ENCODE measurements around the gene ZNF543.

ZNF543 gene

DNA sequence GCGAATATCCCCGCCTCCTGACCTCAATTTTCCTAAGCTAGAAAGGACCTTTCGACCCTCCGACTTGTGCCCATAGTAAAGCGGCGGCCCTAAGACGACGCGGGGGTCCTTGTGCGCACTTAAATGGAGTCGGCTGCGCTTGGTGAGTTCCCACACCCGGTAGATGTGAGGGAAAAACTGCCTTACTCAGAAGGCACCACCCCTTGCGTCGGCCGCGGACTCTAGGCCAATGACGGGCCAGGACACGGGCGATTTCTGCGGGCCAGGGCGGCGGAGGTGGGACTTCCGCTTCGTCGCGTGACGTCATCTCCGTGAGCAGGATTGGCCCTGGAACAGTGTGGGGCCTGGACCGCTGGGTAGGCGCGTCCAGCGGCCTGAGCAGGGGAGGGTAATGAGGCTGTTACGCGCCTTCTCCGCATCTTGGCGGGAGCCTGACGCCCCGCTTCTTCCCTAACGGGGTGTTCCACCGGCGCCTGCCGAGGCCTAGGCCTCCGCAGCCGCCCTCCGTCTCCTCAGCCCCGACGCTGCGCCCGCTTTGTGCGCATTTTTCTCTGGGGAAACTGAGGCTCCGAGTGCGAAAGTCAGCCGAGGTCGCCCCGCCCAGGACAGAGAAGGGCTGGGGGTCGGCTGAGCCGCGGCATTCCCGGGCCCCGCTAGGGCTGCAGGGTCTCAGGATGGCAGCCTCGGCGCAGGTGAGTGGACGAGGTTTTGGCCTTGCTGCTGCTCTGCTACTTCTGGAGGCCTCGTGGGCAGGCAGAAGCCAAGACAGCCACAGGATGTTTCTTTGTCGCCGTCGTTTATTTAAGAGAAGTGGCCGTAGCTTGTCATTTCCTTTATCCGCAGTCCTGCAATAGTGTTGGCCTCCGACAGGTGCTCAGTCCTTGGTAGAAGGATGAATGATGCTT lies at the start of gene ZNF543:
Gene ZNF543, plus strand, starts transcription at position 293 of the 905 bp plus-strand sequence. Its CDS starts 382 bp downstream, at position 675.
- Histone ChIP-seq H3F3A (ENCODE audit: control insufficient read depth, insufficient read depth) (no peaks in the 10 kb centered on the region), H3K36me3 (ENCODE audit: control insufficient read depth, low read length) (no peaks in the 10 kb centered on the region), H3K4me3 (ENCODE audit: low read length) (peak within 1 kb of the TSS; percentile 74), H4K20me1 (ENCODE audit: control insufficient read depth, insufficient read depth, low read depth, low read length) (no peaks in the 10 kb centered on the region), H3K9me2 (replicated peaks; ENCODE audit: control insufficient read depth, low read length) (no peaks in the 10 kb centered on the region), H3K79me2 (ENCODE audit: control insufficient read depth, low read length) (no peaks in the 10 kb centered on the region), H3K9me3 (ENCODE audit: control insufficient read depth, insufficient read depth, low read length) (peaks cover 39% of the 10 kb centered on the region), H3K4me1 (ENCODE audit: control insufficient read depth, low read length) (peaks cover 14% of the 10 kb centered on the region), H3K27me3 (ENCODE audit: control insufficient read depth, low read length) (no peaks in the 10 kb centered on the region), H3K4me2 (ENCODE audit: low read length) (peak within 1 kb of the TSS; percentile 62), H3K27ac (ENCODE audit: low read depth, low read length) (no peak within 1 kb of the TSS)
- TF ChIP-seq, protein P1, sequence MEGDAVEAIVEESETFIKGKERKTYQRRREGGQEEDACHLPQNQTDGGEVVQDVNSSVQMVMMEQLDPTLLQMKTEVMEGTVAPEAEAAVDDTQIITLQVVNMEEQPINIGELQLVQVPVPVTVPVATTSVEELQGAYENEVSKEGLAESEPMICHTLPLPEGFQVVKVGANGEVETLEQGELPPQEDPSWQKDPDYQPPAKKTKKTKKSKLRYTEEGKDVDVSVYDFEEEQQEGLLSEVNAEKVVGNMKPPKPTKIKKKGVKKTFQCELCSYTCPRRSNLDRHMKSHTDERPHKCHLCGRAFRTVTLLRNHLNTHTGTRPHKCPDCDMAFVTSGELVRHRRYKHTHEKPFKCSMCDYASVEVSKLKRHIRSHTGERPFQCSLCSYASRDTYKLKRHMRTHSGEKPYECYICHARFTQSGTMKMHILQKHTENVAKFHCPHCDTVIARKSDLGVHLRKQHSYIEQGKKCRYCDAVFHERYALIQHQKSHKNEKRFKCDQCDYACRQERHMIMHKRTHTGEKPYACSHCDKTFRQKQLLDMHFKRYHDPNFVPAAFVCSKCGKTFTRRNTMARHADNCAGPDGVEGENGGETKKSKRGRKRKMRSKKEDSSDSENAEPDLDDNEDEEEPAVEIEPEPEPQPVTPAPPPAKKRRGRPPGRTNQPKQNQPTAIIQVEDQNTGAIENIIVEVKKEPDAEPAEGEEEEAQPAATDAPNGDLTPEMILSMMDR (IDR thresholded peaks at IDR 0.05; ENCODE audit: low read depth, low read length, poor library complexity, severe bottlenecking): no peak
- no peak for TF ChIP-seq EZH2phosphoT487 (IDR thresholded peaks at IDR 0.05; ENCODE audit: borderline replicate concordance, low read length)

DNA sequence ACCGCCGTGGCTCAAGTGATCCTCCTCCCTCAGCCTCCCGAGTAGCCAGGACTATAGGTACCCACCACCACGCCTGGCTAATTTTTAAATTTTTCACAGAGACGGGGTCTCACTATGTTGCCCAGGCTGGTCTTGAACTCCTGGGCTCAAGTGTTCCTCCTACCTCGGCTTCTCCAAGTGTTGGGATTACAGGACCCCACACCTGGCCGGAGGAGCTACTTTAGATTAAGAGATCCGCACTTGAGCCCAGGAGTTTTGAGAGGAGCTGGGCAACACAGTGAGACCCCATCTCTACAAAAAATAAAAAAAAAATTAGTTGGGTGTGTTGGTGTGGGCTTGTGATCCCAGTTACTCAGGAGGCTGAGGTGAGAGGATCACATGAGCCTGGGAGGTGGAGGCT lies 49.0 kb upstream of the ZNF543 start:
- peaks cover 5% of the 10 kb centered on the region; the same call in 1 of the 2 replicates for H3K9me3 ChIP-seq (ENCODE audit: control insufficient read depth, insufficient read depth, low read length)
- H3K27me3 ChIP-seq (ENCODE audit: control insufficient read depth, low read length): no peaks in the 10 kb centered on the region
- no peaks in the 10 kb centered on the region for H3K79me2 ChIP-seq (ENCODE audit: control insufficient read depth, low read length)
- TF ChIP-seq, protein P1 (IDR thresholded peaks at IDR 0.05; ENCODE audit: low read depth, low read length, poor library complexity, severe bottlenecking): no peak
- no peak for TF ChIP-seq EZH2phosphoT487 (IDR thresholded peaks at IDR 0.05; ENCODE audit: borderline replicate concordance, low read length)
- no peak overlapping the region for H3K4me3 ChIP-seq (ENCODE audit: low read length)
- H3K4me2 ChIP-seq (ENCODE audit: low read length): no peak overlapping the region
- no peaks in the 10 kb centered on the region for H3K4me1 ChIP-seq (ENCODE audit: control insufficient read depth, low read length)
- H3K36me3 ChIP-seq (ENCODE audit: control insufficient read depth, low read length): no peaks in the 10 kb centered on the region
- H4K20me1 ChIP-seq (ENCODE audit: control insufficient read depth, insufficient read depth, low read depth, low read length): no peaks in the 10 kb centered on the region
- no peaks in the 10 kb centered on the region for H3K9me2 ChIP-seq (replicated peaks; ENCODE audit: control insufficient read depth, low read length)
- H3F3A ChIP-seq (ENCODE audit: control insufficient read depth, insufficient read depth): no peaks in the 10 kb centered on the region
- H3K27ac ChIP-seq (ENCODE audit: low read depth, low read length): no peak overlapping the region

DNA sequence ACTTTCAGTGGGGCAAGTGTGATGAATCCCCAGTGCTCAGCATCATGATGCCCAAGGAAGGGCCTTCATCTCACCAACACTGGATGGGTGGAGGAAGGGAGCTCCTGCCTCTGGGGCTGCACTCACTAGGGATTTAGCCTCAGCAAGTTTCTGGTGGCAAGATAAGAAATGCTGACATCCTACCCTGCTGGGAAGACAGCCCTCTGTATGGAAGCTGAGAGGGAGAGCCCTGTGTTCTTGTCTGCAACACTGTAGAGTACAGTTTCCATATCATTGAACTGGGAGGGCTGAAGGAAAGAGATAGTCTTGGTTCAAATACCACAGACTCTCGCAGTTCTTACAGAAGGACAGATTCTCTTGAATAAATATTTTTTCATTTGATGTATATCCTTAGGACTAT lies 47.3 kb upstream of the ZNF543 start:
- H3K27ac ChIP-seq (ENCODE audit: low read depth, low read length): no peak overlapping the region
- H3K36me3 ChIP-seq (ENCODE audit: control insufficient read depth, low read length): no peaks in the 10 kb centered on the region
- H3K9me2 ChIP-seq (replicated peaks; ENCODE audit: control insufficient read depth, low read length): no peaks in the 10 kb centered on the region
- H3K4me2 ChIP-seq (ENCODE audit: low read length): no peak overlapping the region
- no peaks in the 10 kb centered on the region for H3K79me2 ChIP-seq (ENCODE audit: control insufficient read depth, low read length)
- H3K4me1 ChIP-seq (ENCODE audit: control insufficient read depth, low read length): no peaks in the 10 kb centered on the region
- H3F3A ChIP-seq (ENCODE audit: control insufficient read depth, insufficient read depth): no peaks in the 10 kb centered on the region
- H3K27me3 ChIP-seq (ENCODE audit: control insufficient read depth, low read length): no peaks in the 10 kb centered on the region
- no peaks in the 10 kb centered on the region for H4K20me1 ChIP-seq (ENCODE audit: control insufficient read depth, insufficient read depth, low read depth, low read length)
- H3K9me3 ChIP-seq (ENCODE audit: control insufficient read depth, insufficient read depth, low read length): peaks cover 7% of the 10 kb centered on the region; the same call in 1 of the 2 replicates
- H3K4me3 ChIP-seq (ENCODE audit: low read length): no peak overlapping the region
- no peak for TF ChIP-seq EZH2phosphoT487 (IDR thresholded peaks at IDR 0.05; ENCODE audit: borderline replicate concordance, low read length)
- TF ChIP-seq, protein P1 (IDR thresholded peaks at IDR 0.05; ENCODE audit: low read depth, low read length, poor library complexity, severe bottlenecking): no peak

All from DOHH2 (cell line).